HG03520 (cell line): ENCODE measurements around the gene DDAH1.

Experiments used
- ATAC-seq: cut with Tn5 transposase; IDR thresholded peaks from one replicate; pipeline ENCODE4 v1.9.1; 2021; ENCODE audit warnings: mild to moderate bottlenecking, moderate library complexity; ENCODE audit not compliant: unreplicated experiment

Gene DDAH1

GRCh38 chr1:85333186-85333585 is 131.8 kb downstream of the DDAH1 start:
- ATAC-seq: no peak

GRCh38 chr1:85332575-85332974 is 132.4 kb downstream of the DDAH1 start:
- ATAC-seq: no peak

DNA sequence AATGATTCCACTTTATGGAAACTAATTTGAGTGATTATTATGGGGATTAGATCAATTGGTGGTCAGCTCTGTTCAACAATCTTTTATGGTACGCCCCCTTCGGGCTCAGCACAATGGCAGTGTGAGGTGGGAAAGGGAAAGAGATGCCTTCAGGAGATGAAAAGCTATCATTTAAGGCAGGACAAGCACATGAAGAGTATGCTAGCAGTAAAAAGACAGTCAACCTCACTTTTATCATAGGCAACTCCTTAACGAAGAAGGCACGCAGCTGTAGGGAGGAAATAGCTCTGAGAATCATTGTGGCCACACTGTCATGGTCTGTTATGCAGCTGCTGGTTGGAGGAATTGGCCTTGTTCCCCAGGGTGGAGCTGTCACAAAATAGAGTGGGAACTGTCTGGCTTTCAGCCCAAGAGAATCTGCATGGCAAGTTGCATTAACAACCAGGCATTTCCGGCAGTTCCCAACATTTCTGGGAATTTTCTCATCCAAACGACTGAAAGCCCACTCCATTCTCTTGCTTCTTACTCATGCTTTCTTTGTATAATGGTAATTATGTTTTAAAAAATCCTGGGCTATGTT is 134.2 kb downstream of the DDAH1 start:
- no peak for ATAC-seq

GRCh38 chr1:85330214-85330631 is 134.7 kb downstream of the DDAH1 start:
- no peak for ATAC-seq

DNA sequence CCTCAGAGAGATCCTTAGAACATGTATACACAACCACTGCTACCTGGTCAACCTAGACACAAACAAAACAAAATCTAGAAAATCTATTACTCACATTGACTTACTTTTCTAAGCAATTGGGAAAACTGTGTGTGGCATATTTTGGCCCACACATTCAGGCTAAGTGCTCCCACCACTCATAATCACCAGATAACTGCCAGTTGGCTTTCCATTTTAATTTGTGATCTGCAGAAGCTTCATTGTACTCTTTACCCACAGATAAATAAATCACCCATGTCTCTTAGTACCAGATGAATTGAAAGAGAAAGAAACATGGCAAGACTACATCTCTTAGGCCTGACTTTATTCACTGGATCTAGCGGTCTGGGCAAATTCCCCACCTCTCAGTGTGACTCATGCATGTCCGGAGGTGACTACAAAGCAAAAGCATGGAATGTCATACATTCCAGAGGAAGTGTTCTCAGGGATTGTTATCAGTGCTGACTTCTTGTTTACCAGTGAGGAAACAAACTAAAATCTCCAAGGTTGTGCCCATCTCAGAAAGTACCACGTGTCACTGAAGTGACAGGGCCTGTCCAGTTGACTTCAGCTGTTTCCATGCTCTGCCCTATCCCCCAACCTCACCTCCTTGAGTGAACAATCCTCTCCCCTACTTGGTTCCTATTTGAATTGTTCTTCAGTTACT is 136.1 kb downstream of the DDAH1 start:
- no peak for ATAC-seq

GRCh38 chr1:85327759-85328158 is 137.2 kb downstream of the DDAH1 start:
- ATAC-seq: no peak

DNA sequence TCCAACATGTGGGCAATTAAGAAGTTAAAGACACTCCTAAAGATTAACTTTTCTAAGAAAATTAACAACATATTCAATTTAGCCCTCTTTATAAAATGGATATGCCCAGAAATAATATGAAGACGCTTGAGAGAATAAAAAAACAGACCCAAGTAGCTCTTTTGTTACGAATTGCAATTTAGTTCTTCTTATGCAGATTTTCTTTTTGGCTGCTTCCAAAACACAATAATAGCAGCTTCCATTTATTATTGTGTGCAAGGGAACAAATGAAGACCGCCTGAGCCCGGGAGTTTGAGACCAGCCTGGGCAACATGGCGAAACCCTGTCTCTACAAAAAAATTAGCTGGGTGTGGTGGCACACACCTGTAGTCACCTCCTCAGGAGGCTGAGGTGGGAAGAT is 138.1 kb downstream of the DDAH1 start:
- no peak for ATAC-seq

- ATAC-seq: no peak
Observed at GRCh38 chr1:85326336-85326735, 138.6 kb downstream of the DDAH1 start.

GRCh38 chr1:85325920-85326319 is 139.0 kb downstream of the DDAH1 start:
- ATAC-seq: no peak

DNA sequence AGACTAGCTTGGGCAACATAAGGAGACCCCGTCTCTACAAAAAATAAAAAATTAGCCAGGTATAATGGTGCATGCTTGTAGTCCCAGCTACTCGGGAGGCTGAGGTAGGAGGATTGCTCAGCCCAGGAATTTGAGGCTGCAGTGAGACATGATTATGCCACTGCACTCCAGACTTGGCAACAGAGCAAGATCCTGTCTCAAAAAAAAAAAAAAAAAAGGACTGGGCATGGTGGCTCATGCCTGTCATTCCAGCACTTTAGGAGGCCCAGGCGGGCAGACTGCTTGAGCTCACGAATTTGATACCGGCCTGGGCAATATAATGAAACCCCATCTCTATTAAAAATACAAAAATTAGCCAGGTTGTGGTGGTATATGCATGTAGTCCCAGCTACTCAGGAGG is 141.2 kb downstream of the DDAH1 start:
- ATAC-seq: no peak

GRCh38 chr1:85322655-85323054 is 142.3 kb downstream of the DDAH1 start:
- no peak for ATAC-seq

- ATAC-seq: no peak
Observed at GRCh38 chr1:85321237-85321964, 143.6 kb downstream of the DDAH1 start.

DNA sequence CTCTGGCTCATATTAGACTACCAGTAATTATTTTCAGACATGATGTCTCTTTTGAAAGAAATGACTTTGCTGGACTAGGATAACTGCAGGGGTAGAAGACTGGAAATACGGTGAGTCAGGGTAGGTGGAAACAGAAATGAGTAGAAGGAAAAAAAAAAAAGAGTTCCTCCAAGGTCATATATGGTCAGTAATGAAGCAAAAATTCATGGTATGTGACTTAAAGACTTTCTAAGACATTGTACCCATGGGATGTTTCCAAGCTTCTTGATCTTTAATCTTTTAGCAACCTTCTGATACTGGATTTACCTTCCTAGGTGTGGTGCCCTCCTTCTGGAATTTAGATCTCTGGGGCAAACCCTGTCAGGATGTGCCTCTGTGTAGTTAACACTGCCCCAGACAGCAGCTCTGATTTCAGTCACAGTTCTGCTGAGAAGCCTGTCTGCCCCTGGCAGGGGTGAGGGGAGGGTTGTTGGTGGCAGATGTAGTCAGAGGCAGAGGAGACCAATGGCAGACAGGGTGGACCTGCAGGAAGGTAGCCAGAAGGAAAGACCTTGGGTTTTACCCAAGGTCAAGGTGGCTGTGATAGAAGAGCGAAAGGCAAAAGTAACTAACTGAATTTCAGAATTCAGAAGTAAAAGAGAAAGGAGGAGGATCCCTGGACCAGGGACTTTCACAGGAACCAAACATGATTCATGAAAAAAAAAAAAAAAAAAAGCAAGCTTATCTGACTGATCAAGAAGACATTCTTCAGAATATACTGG is 144.4 kb downstream of the DDAH1 start:
- ATAC-seq: no peak

DNA sequence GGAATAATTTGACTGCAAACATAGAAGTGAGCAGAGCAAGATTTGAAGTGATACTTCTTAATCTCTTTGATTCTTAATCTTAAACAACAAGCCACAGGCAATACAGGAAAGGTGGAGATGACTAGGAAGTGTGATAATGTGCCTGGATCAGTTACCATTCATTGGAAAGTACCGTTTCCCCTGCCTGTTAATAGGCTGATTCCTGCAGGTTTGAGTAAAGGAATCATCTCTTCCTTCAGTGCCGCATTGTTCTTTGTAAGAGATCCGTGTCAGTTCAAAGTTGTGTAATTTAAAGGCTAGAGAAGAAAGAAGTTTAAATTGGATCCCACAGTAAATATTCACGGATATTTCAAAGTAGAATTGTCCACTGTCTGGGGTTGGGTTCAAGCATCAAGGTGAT is 145.0 kb downstream of the DDAH1 start:
- no peak for ATAC-seq

DNA sequence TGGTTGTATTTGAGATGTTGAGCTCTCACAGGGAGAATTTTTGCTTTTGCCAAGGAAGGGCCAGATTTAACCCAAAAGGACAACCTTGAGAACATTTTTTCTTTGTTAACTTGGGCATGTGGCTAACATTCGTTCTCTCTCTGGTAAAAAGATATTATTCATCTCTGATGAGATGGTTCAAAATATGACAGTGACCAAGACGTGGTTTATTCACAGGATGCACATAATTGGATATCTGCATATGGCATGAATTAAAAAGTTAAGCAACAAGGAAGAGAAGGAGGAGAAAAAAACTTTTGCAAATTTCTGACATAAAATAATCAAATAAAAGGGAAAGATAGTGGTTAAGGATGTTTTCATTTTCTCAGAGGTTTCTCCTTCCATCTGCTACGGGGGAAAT is 145.5 kb downstream of the DDAH1 start:
- ATAC-seq: no peak

GRCh38 chr1:85318217-85318616 is 146.7 kb downstream of the DDAH1 start:
- ATAC-seq: no peak

- no peak for ATAC-seq
Observed at GRCh38 chr1:85317560-85317959, 147.4 kb downstream of the DDAH1 start.

DNA sequence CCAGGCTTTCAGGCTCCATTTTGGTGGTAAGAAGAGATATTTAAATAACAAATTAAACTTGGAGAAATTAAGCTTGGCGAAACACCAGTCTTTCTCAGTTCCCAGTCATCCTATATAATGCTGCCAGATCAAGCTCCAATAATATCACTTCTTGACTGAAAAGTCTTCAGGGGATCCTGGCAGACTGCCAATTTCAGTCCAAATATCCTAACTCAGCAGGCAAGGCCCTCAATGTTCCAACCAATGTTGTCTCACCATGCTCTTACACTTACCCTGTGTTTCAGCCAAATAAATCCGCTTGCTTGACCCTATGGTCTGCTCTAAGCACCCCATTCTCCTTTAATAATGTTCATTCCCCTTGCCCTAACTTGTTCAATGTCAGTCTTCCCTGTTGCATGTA is 148.6 kb downstream of the DDAH1 start:
- no peak for ATAC-seq

DNA sequence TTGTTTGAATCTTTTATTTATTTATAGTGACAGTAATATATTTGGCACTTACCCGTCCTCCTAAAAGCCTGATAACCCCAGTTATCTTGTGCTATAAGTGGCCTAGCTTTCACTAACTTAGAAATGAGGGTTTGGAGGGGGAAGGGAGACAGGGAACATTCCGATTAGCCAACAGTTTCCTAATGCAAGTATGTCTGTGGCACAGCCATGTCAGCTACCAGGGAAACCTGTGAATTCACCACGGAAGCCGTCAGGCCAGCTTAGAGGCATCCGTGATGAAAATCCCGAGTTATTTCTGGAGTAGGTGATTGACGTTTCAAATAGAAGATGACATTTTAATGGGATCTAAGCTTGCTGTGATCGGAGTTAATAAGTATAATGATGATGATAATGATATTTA is 149.2 kb downstream of the DDAH1 start:
- ATAC-seq: no peak

GRCh38 chr1:85314726-85315125 is 150.2 kb downstream of the DDAH1 start:
- no peak for ATAC-seq

- ATAC-seq: no peak
Observed at GRCh38 chr1:85313888-85314696, 150.9 kb downstream of the DDAH1 start.
